ENCODE results near the gene CDKN3.
"Not testable (repeated sequence)": the region's sequence is repeated elsewhere in the genome, so short reads cannot be mapped to it uniquely, and the experiment has no call there.

CDKN3 gene

DNA sequence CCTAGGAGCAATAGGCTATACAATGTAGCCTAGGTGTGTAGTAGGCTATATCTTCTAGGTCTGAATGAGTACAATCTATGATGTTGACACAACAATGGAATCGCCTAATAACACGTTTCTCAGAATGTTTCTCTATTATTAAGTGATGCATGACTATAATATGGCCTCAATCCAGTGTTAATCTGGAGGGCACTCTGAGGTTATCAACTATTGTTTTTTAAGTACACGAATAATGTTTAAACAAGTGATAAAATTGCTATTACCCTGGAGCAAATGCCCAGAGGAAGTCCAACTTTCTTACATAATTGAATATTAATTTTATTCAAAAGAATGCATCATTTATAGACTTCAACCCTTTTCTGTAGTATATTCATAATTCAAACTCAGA lies 60.8 kb downstream of the CDKN3 start:
- DNase-seq: no peak

GRCh38 chr14:54458536-54458935 lies 61.7 kb downstream of the CDKN3 start:
- not testable (repeated sequence) for DNase-seq

- no peak for DNase-seq
These were observed 62.3 kb downstream of the CDKN3 start for GRCh38 chr14:54459106-54459505.

GRCh38 chr14:54462048-54462447 lies 65.2 kb downstream of the CDKN3 start:
- DNase-seq: no peak

DNA sequence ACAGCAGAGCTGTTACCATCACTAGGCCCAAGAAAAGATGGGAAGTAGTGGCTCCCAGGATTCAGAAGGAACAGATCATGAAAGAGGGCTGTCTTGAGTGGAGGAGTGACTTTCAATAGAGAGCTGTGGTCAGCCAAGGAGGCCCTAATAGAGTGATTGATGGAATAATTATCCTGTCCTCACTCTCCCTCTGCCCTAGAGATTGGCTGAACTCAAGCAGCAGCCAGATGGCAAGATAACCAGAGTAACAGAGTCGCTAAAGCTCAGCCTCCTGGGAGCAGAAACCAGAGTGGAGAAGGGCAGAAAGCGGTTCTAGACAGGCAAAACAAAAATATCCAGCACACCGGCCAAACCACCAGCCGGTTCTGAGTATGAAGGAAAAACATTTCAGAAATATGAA lies 68.8 kb downstream of the CDKN3 start:
- DNase-seq: no peak

DNA sequence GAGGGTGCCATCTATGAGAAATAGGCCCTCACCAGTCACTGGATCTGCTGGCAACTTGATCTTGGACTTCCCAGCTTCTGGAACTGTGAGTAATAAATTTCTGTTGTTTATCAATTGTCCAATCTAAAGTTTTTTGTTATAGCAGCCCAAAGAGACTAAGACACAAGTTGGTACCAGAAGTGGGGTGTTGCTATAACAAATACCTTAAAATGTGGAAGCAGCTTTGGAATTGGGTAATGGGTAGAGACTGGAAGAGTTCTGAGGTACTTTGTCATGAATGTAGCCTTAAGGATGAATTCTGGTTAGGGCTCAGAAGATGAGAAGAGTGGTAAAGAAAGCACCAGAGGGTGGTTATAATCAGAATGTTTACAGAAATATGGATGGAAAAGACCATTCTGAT lies 70.5 kb downstream of the CDKN3 start:
- no peak for DNase-seq

Measured in COR-L47 (cell line).